NOMO-1 treated with DMSO at 0.1 percent for 48 hours (cell line): Measurements from ENCODE around the gene DSCAM.
"Not testable (repeated sequence)": the region's sequence is repeated elsewhere in the genome, so short reads cannot be mapped to it uniquely, and the experiment has no call there.

ENCODE experiments used
- DNase-seq: peaks from one replicate; lab custom pipeline; 2025; ENCODE audit not compliant: unreplicated experiment; lab: John Stamatoyannopoulos, UW

The DSCAM gene

GRCh38 chr21:40194185-40194980, 652.6 kb downstream of the DSCAM start:
- no peak for DNase-seq

DNA sequence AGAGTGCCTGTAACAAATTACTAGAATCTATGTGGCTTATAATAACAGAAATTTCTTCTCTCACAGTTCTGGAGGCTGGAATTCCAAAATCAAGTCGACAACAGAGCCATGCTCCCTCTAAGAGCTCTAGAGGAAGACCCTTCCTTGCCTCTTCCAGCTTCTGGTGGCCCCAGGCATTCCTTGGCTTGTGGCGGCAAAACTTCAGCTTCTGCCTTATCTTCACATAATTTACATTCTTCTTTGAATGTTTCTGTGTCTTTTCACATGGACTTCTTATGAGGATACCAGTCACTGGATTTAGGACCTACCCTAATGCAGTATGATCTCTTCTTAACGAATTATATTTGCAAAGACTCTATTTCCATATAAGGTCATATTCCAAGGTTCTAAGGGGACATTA, 655.3 kb downstream of the DSCAM start:
- no peak for DNase-seq

- no peak for DNase-seq
Measured at GRCh38 chr21:40191196-40191595, 655.8 kb downstream of the DSCAM start.

- no peak for DNase-seq
Measured at GRCh38 chr21:40187946-40188654, 658.9 kb downstream of the DSCAM start.

DNA sequence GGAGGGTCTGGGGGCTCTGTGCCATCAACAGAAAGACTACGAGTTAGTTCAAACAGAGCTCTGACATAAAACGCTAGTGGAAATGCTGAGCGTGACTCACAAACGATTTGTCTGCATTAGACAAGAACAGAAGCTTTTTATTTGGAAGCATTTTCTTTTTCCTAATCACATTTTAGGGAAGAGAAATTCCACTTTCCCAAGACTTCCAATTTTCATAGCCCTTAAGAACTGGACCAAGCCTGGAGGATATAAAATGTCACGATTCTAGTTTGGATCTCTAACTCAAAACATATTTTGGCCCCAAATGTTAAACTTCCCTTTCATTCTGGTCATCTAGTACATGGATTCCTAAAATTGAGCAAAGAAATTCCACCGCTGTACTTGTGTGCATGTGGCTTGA, 659.7 kb downstream of the DSCAM start:
- DNase-seq = no peak

DNA sequence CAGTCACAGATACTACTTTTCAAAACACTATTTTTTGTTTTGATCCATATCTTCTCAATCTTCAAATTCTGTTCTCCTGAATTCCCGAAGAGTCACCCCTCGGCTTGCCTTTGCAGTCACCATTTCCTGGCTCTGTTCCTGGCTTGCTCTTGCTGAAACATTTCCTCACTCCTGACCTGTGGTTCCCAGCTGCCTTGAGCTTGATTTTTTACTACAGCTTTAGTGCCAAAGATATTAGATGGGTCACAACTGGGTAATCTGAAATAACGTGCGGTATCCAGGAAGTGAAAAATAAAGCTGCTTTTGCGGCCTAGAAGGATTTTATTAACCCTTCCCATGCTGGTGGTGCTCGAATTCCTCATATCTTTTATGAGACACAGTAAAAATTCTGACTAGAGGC, 660.9 kb downstream of the DSCAM start:
- no peak for DNase-seq

DNA sequence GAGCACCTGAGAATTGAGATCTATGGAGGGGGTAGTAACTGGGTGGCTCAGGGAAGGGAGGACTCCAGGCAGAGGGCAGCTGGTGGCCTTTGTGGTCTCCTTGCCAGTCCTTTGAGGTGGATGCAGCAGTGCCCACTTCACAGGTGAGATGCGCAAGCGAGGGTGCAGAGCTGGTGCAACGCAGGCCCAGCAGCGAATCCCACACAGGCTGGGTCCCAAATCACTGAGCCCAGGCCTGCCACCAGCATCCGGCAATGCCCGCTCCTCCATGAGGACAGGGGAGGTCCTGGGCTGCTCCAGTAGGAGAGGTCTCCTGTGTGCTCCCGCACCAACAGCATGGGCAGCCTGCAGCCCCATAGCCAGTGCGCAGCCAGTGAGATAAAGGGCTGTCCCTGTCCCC, 661.8 kb downstream of the DSCAM start:
- DNase-seq = no peak

GRCh38 chr21:40182491-40182890, 664.5 kb downstream of the DSCAM start:
- not testable (repeated sequence) for DNase-seq

DNA sequence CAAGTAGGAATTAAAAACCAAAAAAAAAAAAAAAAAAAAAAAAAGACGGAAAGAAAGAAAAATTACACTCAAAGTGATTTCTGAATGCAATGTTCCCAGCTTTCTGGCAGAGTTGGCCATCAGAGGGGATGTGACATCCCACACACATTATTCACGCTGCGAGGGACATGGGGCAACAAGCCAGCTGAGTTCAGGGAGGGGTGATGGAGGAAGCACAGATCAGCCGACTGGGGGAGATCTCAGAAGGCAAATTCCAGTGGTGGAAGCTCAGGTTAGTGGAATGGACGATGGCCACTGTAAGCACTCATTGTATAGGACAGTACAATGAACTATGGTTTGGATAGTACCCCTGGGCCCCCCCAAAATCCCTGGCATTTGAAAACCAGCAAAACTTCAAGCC, 667.8 kb downstream of the DSCAM start:
- no peak for DNase-seq

GRCh38 chr21:40178726-40179125, 668.2 kb downstream of the DSCAM start:
- no peak for DNase-seq

DNA sequence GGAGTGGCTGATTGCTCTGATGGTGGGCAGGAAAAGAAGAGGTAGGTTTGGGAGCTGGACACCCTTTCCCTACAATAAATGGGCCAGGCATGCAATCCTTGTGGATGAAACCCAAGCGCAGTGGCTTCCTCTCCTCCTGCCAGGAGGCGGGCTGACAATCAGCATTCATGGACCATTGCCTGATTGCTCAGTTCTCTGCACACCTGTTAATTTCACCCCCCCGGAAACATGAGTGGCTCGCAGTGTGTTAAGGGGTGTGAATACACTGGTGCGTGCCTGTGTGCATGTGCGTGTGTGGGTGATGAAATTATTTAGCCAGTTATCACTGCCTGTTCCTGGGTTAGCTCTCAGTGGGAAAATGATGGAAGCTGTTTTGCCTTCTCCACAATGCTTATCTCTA, 669.0 kb downstream of the DSCAM start:
- no peak for DNase-seq

DNA sequence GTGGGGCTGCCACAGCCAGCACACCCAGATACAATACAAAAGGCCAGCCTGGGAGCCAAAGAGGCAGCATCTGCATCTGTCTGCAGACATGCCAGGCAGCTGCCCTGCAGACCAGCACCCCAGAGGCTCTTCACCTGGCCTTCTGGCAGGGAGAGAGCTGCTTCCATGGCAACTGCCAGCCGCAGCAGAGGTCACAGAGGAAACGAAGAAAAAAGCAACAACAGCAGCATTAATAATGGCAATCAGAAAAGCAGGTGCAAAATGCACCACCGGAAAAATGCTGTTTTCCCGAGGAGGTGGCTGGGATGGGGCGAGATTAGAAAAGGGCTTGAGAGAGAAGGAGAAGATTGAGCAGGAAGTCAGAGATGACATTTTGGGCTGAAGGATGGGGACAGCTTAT, 670.2 kb downstream of the DSCAM start:
- no peak for DNase-seq

- no peak for DNase-seq
Measured at GRCh38 chr21:40173816-40174215, 673.1 kb downstream of the DSCAM start.

DNA sequence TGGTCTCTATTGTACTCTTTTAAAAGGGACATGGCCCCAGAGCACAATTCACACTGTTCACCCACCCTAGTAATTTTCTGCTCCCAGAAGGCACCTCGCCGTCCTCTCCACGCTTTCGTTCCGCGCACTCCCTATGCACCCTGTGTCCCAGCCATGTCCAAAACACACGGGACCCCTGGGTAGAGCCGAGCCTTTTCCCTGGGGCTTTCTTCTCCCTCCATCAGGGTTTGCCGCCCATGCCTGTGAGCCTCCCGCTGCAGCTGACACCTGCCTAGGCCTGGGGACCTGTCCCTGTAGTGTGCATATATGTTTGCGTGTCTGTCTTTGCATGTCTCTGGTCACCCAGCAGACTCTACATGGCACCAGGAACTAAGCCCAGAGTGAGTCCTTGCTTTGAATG, 677.0 kb downstream of the DSCAM start:
- no peak for DNase-seq

DNA sequence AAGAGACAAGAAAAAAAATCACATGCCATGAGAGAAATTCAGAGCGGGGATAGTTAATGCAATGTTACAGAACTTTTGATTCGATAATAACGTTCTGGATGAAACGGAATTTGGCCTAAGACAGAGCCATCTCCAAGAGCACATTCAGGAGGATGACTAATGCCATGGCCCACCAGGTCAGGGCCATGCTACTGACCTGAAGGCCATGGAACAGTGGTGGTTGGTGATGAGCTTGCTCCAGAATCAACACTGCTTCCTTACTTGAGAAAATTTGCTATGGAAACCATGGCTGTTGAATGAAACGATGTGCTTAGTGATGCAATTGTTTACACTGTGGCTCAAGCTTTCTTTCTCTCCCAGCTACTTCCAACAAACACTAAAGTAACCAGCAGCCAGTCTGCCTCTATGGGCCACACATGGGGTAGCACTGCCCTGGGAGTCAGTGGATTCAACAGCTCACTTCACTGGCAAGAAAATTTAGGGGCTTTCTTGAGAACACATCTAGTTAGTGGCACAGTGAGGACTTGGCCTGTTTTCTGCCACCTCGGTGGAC, 680.6 kb downstream of the DSCAM start:
- no peak for DNase-seq

DNA sequence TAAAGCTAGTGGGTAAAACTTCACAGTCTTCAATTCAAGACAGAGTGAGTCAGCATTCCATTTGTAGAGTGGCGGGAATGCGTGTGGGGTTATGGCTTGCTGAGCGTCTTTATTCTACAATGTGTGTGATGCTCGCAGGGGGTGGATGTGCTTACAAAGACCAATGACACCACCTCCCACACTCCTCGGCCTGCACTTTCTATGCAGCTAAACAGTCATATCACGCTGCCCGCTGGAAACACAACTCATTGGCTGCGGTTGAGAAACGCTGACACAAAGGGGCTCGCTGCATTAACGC, 681.2 kb downstream of the DSCAM start:
- no peak for DNase-seq

DNA sequence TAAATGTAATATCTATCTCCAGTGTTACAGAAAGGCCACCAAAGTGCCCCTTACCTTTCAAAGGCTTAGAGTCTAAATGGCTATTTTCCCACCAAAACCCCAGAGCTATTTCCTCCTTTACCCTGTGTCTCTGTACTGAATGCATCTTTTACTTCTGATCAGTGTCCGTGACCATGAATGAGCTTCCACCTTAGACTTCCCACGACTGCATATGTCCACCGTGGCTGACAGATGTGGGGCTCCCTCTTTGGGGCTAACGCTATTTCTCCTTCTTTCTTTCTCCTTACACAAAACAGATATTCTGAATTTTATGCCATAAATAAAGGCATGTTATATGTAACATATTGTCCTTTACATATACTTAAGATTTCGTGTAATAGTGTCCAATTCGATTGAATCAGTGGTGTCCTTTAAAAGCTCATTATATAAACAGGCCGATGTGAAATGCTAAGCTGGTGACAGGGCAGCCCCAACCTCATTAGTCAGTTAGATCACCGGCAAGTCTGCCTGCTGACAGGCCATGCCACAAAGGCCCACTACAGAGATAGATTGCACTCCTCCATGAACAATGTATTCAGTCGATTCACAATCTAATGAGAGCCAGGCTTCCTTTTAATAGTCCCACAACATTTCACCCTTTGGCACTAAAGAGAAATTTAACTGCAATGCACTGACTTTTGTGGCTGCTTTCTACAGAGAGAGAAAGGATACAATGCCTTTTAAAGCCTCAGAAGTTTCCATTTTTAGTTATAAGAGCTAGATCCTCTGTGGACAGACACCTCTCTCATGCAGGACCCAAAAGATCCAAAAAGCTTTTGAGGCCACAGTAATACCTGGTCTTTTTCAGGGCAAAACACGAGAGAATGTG, 681.8 kb downstream of the DSCAM start:
- no peak for DNase-seq

DNA sequence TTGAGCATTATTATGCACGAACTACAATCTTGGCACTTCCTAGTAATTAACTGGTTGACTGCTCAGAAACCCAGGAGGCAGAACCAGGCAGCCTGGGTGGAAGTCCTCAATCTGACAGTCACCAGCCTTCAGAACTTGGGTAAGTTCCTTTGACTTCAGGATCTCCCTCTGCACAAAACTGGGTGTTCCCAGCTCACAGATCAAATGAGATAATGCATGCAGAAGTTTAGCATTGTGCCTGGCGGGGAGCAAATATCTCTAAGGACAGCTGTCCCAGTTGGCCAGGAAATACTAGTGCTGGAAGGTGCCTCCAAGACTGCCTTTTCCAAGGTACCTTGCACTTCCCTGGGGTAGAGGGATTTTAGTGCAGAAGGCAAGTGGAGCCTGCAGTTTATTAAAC, 684.9 kb downstream of the DSCAM start:
- no peak for DNase-seq

DNA sequence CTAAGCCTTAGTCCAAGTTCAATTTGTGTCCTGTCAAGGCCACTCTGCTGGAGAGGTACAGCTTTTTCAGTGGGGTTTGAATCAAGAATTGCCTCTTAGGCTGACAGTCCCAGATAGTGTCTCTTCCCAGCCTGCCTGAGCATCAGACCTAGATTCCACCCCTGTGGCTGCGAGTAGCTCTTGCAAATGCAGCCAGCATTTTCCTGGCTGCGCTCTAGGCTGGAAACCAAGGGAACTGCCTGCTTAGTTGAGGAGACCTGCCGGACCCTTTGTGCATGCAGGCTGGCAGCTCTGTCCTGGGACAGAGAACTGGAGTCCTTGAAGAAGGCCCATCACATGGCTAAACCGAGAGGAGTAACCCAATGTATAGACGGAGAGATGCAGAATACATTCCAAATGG, 686.0 kb downstream of the DSCAM start:
- no peak for DNase-seq

- DNase-seq = no peak
Measured at GRCh38 chr21:40158366-40158765, 688.6 kb downstream of the DSCAM start.

DNA sequence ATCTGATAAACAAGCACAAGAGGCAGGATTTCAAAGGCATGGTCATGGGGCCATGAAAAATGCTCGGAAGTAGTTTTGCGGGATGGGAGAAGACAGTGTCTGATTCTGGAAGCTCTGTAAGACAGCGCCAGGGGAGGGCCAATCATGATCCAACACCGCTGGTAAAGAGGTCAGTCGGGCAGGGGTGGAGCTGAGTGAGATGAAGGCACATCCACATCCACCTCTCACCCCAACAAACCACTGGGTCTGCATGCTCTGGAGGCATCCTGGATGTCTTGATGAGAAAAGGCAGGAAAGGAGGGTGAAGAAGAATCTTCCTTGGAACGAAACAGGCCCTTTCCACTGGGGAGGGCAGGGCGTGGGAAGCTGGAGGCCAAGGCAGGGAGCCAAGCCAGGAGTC, 691.4 kb downstream of the DSCAM start:
- DNase-seq = no peak

GRCh38 chr21:40153351-40153750, 693.6 kb downstream of the DSCAM start:
- DNase-seq = no peak
